ENCODE measurements around the gene VPS36.

DNA sequence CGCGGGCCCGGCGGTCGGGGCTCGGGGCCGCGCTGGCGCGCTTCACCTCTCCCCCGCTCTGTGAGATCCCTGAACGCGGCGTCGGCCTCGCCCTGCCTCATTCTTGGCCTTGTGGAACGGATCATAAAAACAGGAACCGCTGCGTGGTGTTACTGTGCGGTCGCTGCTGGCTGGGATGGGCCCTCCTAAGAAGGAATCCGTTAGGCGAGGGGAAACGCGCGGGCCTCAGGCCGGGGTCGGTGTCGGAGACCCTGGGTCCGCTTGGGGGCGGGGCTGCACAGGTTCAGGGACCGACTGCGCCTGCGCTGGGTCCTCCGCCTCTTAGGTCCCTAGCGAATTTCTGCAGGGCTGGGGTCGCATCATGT is 5.2 kb upstream of the VPS36 start:
- TF ChIP-seq POLR2A (IDR thresholded peaks at IDR 0.05), result no peak
- TF ChIP-seq, protein P1, sequence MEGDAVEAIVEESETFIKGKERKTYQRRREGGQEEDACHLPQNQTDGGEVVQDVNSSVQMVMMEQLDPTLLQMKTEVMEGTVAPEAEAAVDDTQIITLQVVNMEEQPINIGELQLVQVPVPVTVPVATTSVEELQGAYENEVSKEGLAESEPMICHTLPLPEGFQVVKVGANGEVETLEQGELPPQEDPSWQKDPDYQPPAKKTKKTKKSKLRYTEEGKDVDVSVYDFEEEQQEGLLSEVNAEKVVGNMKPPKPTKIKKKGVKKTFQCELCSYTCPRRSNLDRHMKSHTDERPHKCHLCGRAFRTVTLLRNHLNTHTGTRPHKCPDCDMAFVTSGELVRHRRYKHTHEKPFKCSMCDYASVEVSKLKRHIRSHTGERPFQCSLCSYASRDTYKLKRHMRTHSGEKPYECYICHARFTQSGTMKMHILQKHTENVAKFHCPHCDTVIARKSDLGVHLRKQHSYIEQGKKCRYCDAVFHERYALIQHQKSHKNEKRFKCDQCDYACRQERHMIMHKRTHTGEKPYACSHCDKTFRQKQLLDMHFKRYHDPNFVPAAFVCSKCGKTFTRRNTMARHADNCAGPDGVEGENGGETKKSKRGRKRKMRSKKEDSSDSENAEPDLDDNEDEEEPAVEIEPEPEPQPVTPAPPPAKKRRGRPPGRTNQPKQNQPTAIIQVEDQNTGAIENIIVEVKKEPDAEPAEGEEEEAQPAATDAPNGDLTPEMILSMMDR (IDR thresholded peaks at IDR 0.05), result no peak

Measured in lower leg skin (tissue), 3 donors.